PFSK-1 (cell line): ENCODE data around the gene LIN54.

ENCODE experiments used
- FOXP2 ChIP-seq: optimal IDR thresholded peaks from 2 replicates; pipeline ENCODE3; 2011; ENCODE audit warnings: borderline replicate concordance, control low read depth, inconsistent platforms; ENCODE audit not compliant: insufficient read depth; ENCODE audit errors: extremely low read length, extremely low read depth
- POLR2AphosphoS5 ChIP-seq: IDR thresholded peaks from 2 replicates; pipeline ENCODE4 v1.6.1; 2012; ENCODE audit warnings: low read depth, mild to moderate bottlenecking, control low read depth, low read length, moderate library complexity
- REST ChIP-seq, 2 experiments: IDR thresholded peaks; 2 replicates each; pipeline versions ENCODE4 v1.6.1 to v1.8.0; 2011 to 2012; ENCODE audit warnings: low read depth in 2 of 2, low read length in 2 of 2, control low read depth in 1 of 2, inconsistent platforms in 1 of 2, mild to moderate bottlenecking in 1 of 2, moderate library complexity in 1 of 2; ENCODE audit not compliant: insufficient read depth in 1 of 2
- SIN3A ChIP-seq: IDR thresholded peaks from 2 replicates; pipeline ENCODE4 v1.6.1; 2012; ENCODE audit warnings: mild to moderate bottlenecking, low read length, moderate library complexity, borderline replicate concordance; ENCODE audit not compliant: insufficient read depth
- TAF1 ChIP-seq: IDR thresholded peaks from 2 replicates; pipeline ENCODE4 v1.6.1; 2012; ENCODE audit warnings: low read length, control low read depth, borderline replicate concordance; ENCODE audit not compliant: insufficient read depth

LIN54 gene

DNA sequence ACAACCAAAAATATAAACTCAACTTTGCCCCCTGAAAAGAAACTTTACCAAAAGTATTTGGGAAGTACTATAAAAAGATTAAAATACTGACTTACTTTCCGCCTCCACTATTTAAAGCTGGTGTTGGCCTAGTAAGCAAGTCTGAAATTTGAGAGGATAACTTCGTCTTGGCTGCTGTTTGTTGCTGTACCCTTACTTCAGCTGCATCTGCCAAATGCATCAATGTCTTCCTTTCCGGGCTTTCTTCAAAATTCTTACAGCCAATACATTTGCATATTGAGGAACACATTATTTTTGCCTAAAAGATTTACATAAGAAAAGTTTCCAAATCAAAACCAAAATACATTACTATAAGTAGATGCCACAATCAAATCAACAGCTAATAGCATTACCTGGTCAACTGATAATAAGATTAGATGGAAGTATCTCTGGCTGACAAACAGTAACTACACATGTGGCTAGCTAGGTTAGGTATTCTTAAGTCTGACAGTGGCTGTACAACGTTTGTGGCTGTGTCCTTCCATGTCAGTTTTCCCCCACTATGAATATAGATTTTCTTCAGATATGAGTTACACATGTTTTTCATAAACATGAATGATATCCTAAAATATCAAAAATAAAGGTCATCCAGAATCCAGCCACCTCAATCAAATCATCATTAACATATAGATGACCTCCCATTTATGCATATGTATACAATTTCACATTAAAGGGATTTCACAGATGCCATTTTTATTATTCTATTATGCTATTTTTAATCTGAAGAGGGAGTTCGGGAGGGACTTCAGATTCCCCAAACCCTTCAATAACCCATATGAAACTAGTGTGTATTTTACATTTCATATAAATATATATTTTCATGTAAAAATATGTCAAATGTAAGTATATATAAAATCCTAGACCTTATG lies 79.5 kb downstream of the LIN54 start:
- TF ChIP-seq POLR2AphosphoS5 (no peak), REST (IDR thresholded peaks at IDR 0.05; ENCODE audit: insufficient read depth in 1 of 2, low read depth in 2 of 2, low read length in 2 of 2) (no peak), FOXP2 (no peak)

DNA sequence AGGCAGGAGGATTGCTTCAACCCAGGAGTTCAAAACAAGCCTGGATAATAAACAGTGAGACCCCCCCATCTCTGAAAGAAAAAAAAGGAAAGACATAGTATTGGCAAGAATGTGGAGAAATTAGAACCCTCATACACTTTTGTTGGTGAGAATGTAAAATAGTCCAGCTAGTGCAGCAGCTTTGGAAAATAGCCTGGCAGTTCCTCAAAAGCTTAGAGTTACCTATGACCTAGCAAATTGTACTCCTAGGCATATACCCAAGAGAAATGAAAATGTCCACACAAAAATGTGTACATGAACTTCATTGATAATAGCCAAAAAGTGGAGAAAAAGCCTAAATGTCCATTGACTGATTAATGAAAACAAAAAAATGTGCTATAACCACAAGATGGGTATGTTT lies 88.8 kb downstream of the LIN54 start:
- TF ChIP-seq REST (IDR thresholded peaks at IDR 0.05; ENCODE audit: insufficient read depth in 1 of 2, low read depth in 2 of 2, low read length in 2 of 2) = no peak
- no peak for TF ChIP-seq TAF1
- no peak for TF ChIP-seq POLR2AphosphoS5

DNA sequence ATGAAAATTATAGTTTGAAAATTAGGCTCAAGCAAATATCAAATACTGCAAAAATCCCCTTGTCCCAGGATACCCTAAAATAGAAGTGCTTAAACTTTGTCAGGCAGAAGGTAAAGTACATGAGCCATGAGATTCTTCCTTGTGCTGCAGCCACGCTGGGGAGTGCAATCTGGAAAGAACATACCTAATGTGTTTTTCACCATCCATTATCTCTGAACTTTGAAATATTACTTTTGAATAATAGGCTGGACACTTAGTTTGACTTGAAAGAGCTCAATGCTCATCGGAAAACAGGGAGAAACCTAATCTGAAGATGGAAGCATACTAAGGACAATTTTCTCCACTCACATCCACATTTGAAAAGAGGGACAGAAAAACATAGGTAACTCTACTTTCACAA lies 91.2 kb downstream of the LIN54 start:
- no peak for TF ChIP-seq SIN3A
- no peak for TF ChIP-seq POLR2AphosphoS5
- TF ChIP-seq FOXP2 = no peak
- no peak for TF ChIP-seq TAF1
- no peak for TF ChIP-seq REST (IDR thresholded peaks at IDR 0.05; ENCODE audit: insufficient read depth in 1 of 2, low read depth in 2 of 2, low read length in 2 of 2)

DNA sequence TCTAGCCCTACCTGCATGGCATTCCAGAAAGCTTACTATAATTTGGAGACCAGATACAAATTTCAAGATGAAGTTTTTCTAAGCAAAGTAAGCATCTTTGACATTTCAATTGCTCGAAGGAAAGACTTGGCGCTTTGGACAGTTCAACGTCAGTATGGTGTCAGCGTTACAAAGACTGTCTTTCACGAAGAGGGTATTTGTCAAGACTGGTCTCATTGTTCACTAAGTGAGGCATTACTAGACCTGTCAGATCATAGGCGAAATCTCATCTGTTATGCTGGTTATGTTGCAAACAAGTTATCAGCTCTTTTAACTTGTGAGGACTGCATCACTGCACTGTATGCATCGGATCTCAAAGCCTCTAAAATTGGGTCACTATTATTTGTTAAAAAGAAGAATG lies 92.5 kb downstream of the LIN54 start:
- no peak for TF ChIP-seq SIN3A
- TF ChIP-seq REST (IDR thresholded peaks at IDR 0.05; ENCODE audit: insufficient read depth in 1 of 2, low read depth in 2 of 2, low read length in 2 of 2) = no peak
- no peak for TF ChIP-seq FOXP2
- no peak for TF ChIP-seq TAF1
- no peak for TF ChIP-seq POLR2AphosphoS5

DNA sequence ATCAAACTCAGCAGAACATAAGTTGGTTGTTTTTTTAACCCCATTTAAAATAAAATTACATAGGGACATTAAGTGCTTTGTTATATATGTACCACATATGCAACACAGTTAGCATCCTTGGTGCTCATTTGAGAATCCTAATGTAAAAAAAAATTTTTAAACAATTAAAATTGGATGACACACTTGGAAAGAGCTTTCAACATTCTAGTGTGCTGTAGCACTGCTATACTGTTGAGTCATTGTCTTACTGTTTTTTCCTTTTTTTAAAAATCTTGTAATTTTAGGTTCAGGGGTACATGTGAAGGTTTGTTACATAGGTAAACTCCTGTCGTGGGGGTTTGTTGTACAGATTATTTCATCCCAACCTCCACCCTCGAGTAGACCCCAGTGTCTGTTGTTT lies 97.3 kb downstream of the LIN54 start:
- no peak for TF ChIP-seq TAF1
- no peak for TF ChIP-seq POLR2AphosphoS5
- no peak for TF ChIP-seq REST (IDR thresholded peaks at IDR 0.05; ENCODE audit: insufficient read depth in 1 of 2, low read depth in 2 of 2, low read length in 2 of 2)
- no peak for TF ChIP-seq FOXP2
